HCT116 (cell line): ENCODE results near the gene SENP6. TPM values are rescaled to one million over a fixed set of nuclear protein-coding genes. Genes with fewer than 3 reads are reported as not detected.

ENCODE experiments used
- ATAC-seq: fragments of 200-7000 bp; cut with Tn5 transposase; 2 replicates; pipeline ENCODE4 v1.9.1; 2020; ENCODE audit warnings: mild to moderate bottlenecking, moderate library complexity
- BruUV-seq: library from RNA; stranded (reverse); fragments of 400-500 nt; replicated peaks from 2 replicates; lab custom pipeline; 2021; lab: Mats Ljungman, UMichigan
- CTCF ChIA-PET: fragments of 300-600 bp; sonication (Branson Sonifier 250); formaldehyde crosslinking; loops from one replicate; lab custom pipeline; 2021; ENCODE audit warnings: antibody characterized with exemption; lab: Charles Lee
- POLR2A ChIA-PET: fragments of 300-600, 350-600 bp; sonication (Branson Sonifier 250); formaldehyde crosslinking; loops from one replicate; lab custom pipeline; 2021; ENCODE audit warnings: antibody characterized with exemption; lab: Charles Lee
- RAD21 ChIA-PET, 2 experiments: fragments of 300-600 bp; sonication (Branson Sonifier 250); formaldehyde crosslinking; loops; one replicate each; lab custom pipeline; 2023; ENCODE audit warnings: low total read pairs in 2 of 2; ENCODE audit not compliant: uncharacterized antibody in 2 of 2, unreplicated experiment in 2 of 2, low non-redundant PET in 1 of 2; lab: Charles Lee
- DNase-seq: peaks from one replicate; pipeline ENCODE4 v3.0.0-alpha.2; 2010; ENCODE audit warnings: low read depth, low spot score
- H2AFZ ChIP-seq: fragments of 200-600 bp; shearing (Covaris generic), sonication (generic); 2 replicates; pipeline ENCODE4 v1.6.1; 2017; ENCODE audit warnings: low read depth, mixed run types, mixed read lengths, antibody characterized with exemption, low read length; ENCODE audit not compliant: poor library complexity, severe bottlenecking
- H3K27ac ChIP-seq: 2 replicates; pipeline ENCODE4 v1.5.1; 2012; ENCODE audit warnings: low read depth, low read length
- H3K27me3 ChIP-seq: fragments of 200-600 bp; sonication (generic); 2 replicates; pipeline ENCODE4 v1.6.1; 2016; ENCODE audit warnings: mixed run types, low read length, mixed read lengths; ENCODE audit not compliant: insufficient read depth
- H3K36me3 ChIP-seq, 2 experiments: fragments of 200-500 bp in 1 of 2; fragments of 200-600 bp in 1 of 2; sonication (Bioruptor generic) in 1 of 2; sonication (generic) in 1 of 2; 2 replicates each; pipeline versions ENCODE4 v1.5.1 to v1.6.1; 2014 to 2016; ENCODE audit warnings: low read length in 2 of 2, inconsistent platforms in 1 of 2, mixed read lengths in 1 of 2, mixed run types in 1 of 2; ENCODE audit not compliant: insufficient read depth in 2 of 2, control insufficient read depth in 1 of 2
- H3K4me1 ChIP-seq, 2 experiments: fragments of 200-600 bp in 1 of 2; sonication (generic) in 1 of 2; 2 replicates each; pipeline versions ENCODE4 v1.5.1 to v1.6.1; 2012 to 2017; ENCODE audit warnings: low read length in 2 of 2, inconsistent platforms in 1 of 2, mild to moderate bottlenecking in 1 of 2, mixed read lengths in 1 of 2, mixed run types in 1 of 2, moderate library complexity in 1 of 2; ENCODE audit not compliant: insufficient read depth in 2 of 2, control insufficient read depth in 1 of 2
- H3K4me2 ChIP-seq: fragments of 200-600 bp; sonication (generic); 2 replicates; pipeline ENCODE4 v1.6.1; 2017; ENCODE audit warnings: mixed run types, low read length, mixed read lengths
- H3K4me3 ChIP-seq, 2 experiments: fragments of 200-600 bp in 1 of 2; sonication (generic) in 1 of 2; replicated peaks in 1 of 2; 2 replicates each; pipeline ENCODE4 v1.5.1; 2011 to 2016; ENCODE audit warnings: low read length in 2 of 2, control low read depth in 1 of 2, low read depth in 1 of 2, mild to moderate bottlenecking in 1 of 2, mixed read lengths in 1 of 2, mixed run types in 1 of 2
- H3K79me2 ChIP-seq: fragments of 200-600 bp; sonication (generic); 2 replicates; pipeline ENCODE4 v1.6.1; 2017; ENCODE audit warnings: mild to moderate bottlenecking, mixed run types, low read length, moderate library complexity, mixed read lengths; ENCODE audit not compliant: insufficient read depth
- H3K9ac ChIP-seq: fragments of 200-600 bp; sonication (generic); 2 replicates; pipeline ENCODE4 v1.6.1; 2016; ENCODE audit warnings: low read length, mixed read lengths
- H3K9me2 ChIP-seq: fragments of 200-600 bp; sonication (generic), shearing (Covaris generic); 2 replicates; pipeline ENCODE4 v1.6.1; 2017; ENCODE audit warnings: mixed run types, mild to moderate bottlenecking, moderate library complexity; ENCODE audit not compliant: insufficient read depth
- H3K9me3 ChIP-seq, 2 experiments: fragments of 200-500 bp in 1 of 2; fragments of 200-600 bp in 1 of 2; sonication (Bioruptor generic) in 1 of 2; sonication (generic) in 1 of 2; 2 replicates each; pipeline ENCODE4 v1.6.1; 2014 to 2017; ENCODE audit warnings: low read length in 2 of 2, mixed read lengths in 2 of 2, inconsistent platforms in 1 of 2, low read depth in 1 of 2, mild to moderate bottlenecking in 1 of 2, mixed run types in 1 of 2, moderate library complexity in 1 of 2; ENCODE audit not compliant: control insufficient read depth in 1 of 2, insufficient read depth in 1 of 2
- H4K20me1 ChIP-seq: fragments of 200-600 bp; sonication (generic), shearing (Covaris generic); 2 replicates; pipeline ENCODE4 v1.6.1; 2017; ENCODE audit warnings: mixed run types, mild to moderate bottlenecking, moderate library complexity; ENCODE audit not compliant: insufficient read depth
- CTCF ChIP-seq, 3 experiments: fragments of 200-600 bp in 1 of 3; sonication (generic) in 1 of 3; IDR thresholded peaks in 2 of 3; conservative IDR thresholded peaks in 1 of 3; 2 replicates each; pipeline ENCODE4 v1.5.1; 2012 to 2017; ENCODE audit warnings: low read depth in 2 of 3, low read length in 2 of 3, antibody characterized with exemption in 1 of 3, borderline replicate concordance in 1 of 3, control low read depth in 1 of 3, mild to moderate bottlenecking in 1 of 3, mixed read lengths in 1 of 3, mixed run types in 1 of 3, moderate library complexity in 1 of 3; ENCODE audit not compliant: insufficient read depth in 1 of 3
- EGR1 ChIP-seq: IDR thresholded peaks from 2 replicates; pipeline ENCODE4 v1.6.1; 2012; ENCODE audit warnings: low read depth
- ELF1 ChIP-seq: IDR thresholded peaks from 2 replicates; pipeline ENCODE4 v1.6.1; 2012; ENCODE audit warnings: low read depth, borderline replicate concordance
- EZH2 ChIP-seq: fragments of 200-600 bp; sonication (generic); IDR thresholded peaks from 2 replicates; pipeline ENCODE4 v1.6.1; 2017; ENCODE audit warnings: antibody characterized with exemption, mixed run types
- EZH2phosphoT487 ChIP-seq: fragments of 200-600 bp; IDR thresholded peaks from 2 replicates; pipeline ENCODE4 v1.6.1; 2018; ENCODE audit warnings: antibody characterized with exemption, borderline replicate concordance
- FOSL1 ChIP-seq: IDR thresholded peaks from 2 replicates; pipeline ENCODE4 v1.6.1; 2012; ENCODE audit warnings: low read depth
- JUND ChIP-seq: IDR thresholded peaks from 2 replicates; pipeline ENCODE4 v1.6.1; 2012
- MAX ChIP-seq: IDR thresholded peaks from 2 replicates; pipeline ENCODE4 v1.6.1; 2012
- POLR2A ChIP-seq: IDR thresholded peaks from 2 replicates; pipeline ENCODE4 v1.7.0; 2011; ENCODE audit warnings: borderline replicate concordance; ENCODE audit not compliant: insufficient read depth, insufficient read length; ENCODE audit errors: extremely low read depth
- RAD21 ChIP-seq: IDR thresholded peaks from 2 replicates; pipeline ENCODE4 v1.6.1; 2012; ENCODE audit warnings: low read depth, mild to moderate bottlenecking
- REST ChIP-seq: IDR thresholded peaks from 2 replicates; pipeline ENCODE4 v1.6.1; 2012; ENCODE audit warnings: low read depth
- SIN3A ChIP-seq: IDR thresholded peaks from 2 replicates; pipeline ENCODE4 v1.6.1; 2012; ENCODE audit warnings: low read depth
- SP1 ChIP-seq: IDR thresholded peaks from 2 replicates; pipeline ENCODE4 v1.6.1; 2012; ENCODE audit warnings: low read depth
- SRF ChIP-seq: IDR thresholded peaks from 2 replicates; pipeline ENCODE4 v1.6.1; 2012; ENCODE audit warnings: low read depth
- YY1 ChIP-seq: IDR thresholded peaks from 2 replicates; pipeline ENCODE4 v1.6.1; 2011; ENCODE audit warnings: low read length, low read depth, moderate library complexity, mild to moderate bottlenecking; ENCODE audit not compliant: insufficient replicate concordance; ENCODE audit errors: extremely low read depth
- ZBTB33 ChIP-seq: IDR thresholded peaks from 2 replicates; pipeline ENCODE4 v1.6.1; 2011; ENCODE audit warnings: mild to moderate bottlenecking, low read length, moderate library complexity; ENCODE audit not compliant: insufficient replicate concordance; ENCODE audit errors: extremely low read depth
- ZNF274 ChIP-seq: fragments of 200-500 bp; sonication (Bioruptor generic); IDR thresholded peaks from 2 replicates; pipeline ENCODE4 v1.6.1; 2014; ENCODE audit warnings: mild to moderate bottlenecking, low read depth, low read length, inconsistent platforms
- intact Hi-C: fragments of 100-400 bp; cut with micrococcal nuclease; formaldehyde crosslinking; loops from 2 replicates; pipeline ENCODE4 v1.10.0; 2022
- total RNA-seq: library from RNA; stranded (reverse); gene quantifications from one replicate; pipeline ENCODE4 v1.2.1, GENCODE V29; 2021; ENCODE audit not compliant: unreplicated experiment

SENP6 gene
- total RNA-seq, 1 experiment from 2014 or later: 78.1 TPM

GRCh38 chr6:75608304-75608703, 6.6 kb downstream of the SENP6 start:
- no peak overlapping the region for H3K4me2 ChIP-seq
- H3K79me2 ChIP-seq: peaks cover 100% of the 10 kb centered on the region
- no peaks in the 10 kb centered on the region for H3K27me3 ChIP-seq
- no TSS peak for BruUV-seq
- CTCF ChIA-PET: no interaction called here
- H3K36me3 ChIP-seq: no peaks in the 10 kb centered on the region
- H3K27ac ChIP-seq: no peak overlapping the region
- no peaks in the 10 kb centered on the region for H3K9me2 ChIP-seq
- peaks cover 18% of the 10 kb centered on the region; the same call in 1 of the 2 replicates for H4K20me1 ChIP-seq
- no peak for TF ChIP-seq ZBTB33
- TF ChIP-seq MAX: no peak
- no peak for TF ChIP-seq EZH2phosphoT487
- TF ChIP-seq POLR2A: no peak
- TF ChIP-seq EZH2: no peak
- no peak for TF ChIP-seq ELF1
- TF ChIP-seq CTCF (IDR thresholded peaks at IDR 0.05 in 2 of 3, conservative IDR thresholded peaks at IDR 0.05 in 1 of 3; ENCODE audit: borderline replicate concordance in 1 of 3, insufficient read depth in 1 of 3, low read depth in 2 of 3, low read length in 2 of 3): no peak
- TF ChIP-seq ZNF274: no peak
- no peak for TF ChIP-seq REST
- TF ChIP-seq SIN3A: no peak
- no peak for TF ChIP-seq RAD21
- TF ChIP-seq JUND: no peak
- no peak for TF ChIP-seq SRF
- TF ChIP-seq SP1: no peak
- no peak for TF ChIP-seq FOSL1
- no peak for TF ChIP-seq YY1
- TF ChIP-seq EGR1: no peak
- RAD21 ChIA-PET: no interaction called here
- peaks cover 14 to 36% of the 10 kb centered on the region in 2 experiments for H3K4me1 ChIP-seq
- H3K4me3 ChIP-seq: no peak overlapping the region
- intact Hi-C loops: no loop called here
- no peak overlapping the region for H2AFZ ChIP-seq
- no peak overlapping the region for H3K9ac ChIP-seq
- ATAC-seq: no peak
- POLR2A ChIA-PET: no interaction called here
- DNase-seq: no peak
- no peaks in the 10 kb centered on the region for H3K9me3 ChIP-seq
